Natural killer cell (primary cell): ENCODE results near the gene TRIP10. TPM values are rescaled to one million over a fixed set of nuclear protein-coding genes. Genes with fewer than 3 reads are reported as not detected.
A peak's percentile ranks its signal among the peaks of the same experiment; 100 is the strongest.
"Not testable (repeated sequence)": the region's sequence is repeated elsewhere in the genome, so short reads cannot be mapped to it uniquely, and the experiment has no call there.

Experiments
- ATAC-seq, 3 donors: fragments of 150-1000 bp in 2 of 3; fragments of 200-7000 bp in 1 of 3; cut with Tn5 transposase; 1 replicate in 1 of 3; 2 replicates in 2 of 3; pipeline ENCODE4 v1.10.0; 2021; ENCODE audit warnings: mild to moderate bottlenecking in 2 of 3, moderate library complexity in 2 of 3
- DNase-seq, 2 donors: peaks; one replicate each; pipeline versions ENCODE4 v3.0.0 to v3.0.0-alpha.2; 2013 to 2021; ENCODE audit warnings: mixed read lengths in 1 of 2
- H3K27ac ChIP-seq: one replicate; pipeline ENCODE4 v1.5.1; 2013; ENCODE audit warnings: mild to moderate bottlenecking, low read length
- H3K27me3 ChIP-seq: one replicate; pipeline ENCODE4 v1.6.1; 2013; ENCODE audit warnings: low read length; ENCODE audit not compliant: control insufficient read depth, insufficient read depth
- H3K36me3 ChIP-seq: one replicate; pipeline ENCODE4 v1.6.1; 2013; ENCODE audit warnings: low read length; ENCODE audit not compliant: control insufficient read depth, insufficient read depth
- H3K4me1 ChIP-seq: one replicate; pipeline ENCODE4 v1.6.1; 2013; ENCODE audit warnings: low read length; ENCODE audit not compliant: control insufficient read depth, insufficient read depth
- H3K4me3 ChIP-seq: one replicate; pipeline ENCODE4 v1.5.1; 2013; ENCODE audit warnings: low read length
- H3K9me3 ChIP-seq: one replicate; pipeline ENCODE4 v1.6.1; 2013; ENCODE audit warnings: low read length; ENCODE audit not compliant: control insufficient read depth, insufficient read depth
- H3K27ac Mint-ChIP-seq, 2 donors: one replicate each; pipeline ENCODE4 v1.8.0; 2022; ENCODE audit warnings: mild to moderate bottlenecking in 2 of 2, mixed read lengths in 2 of 2, moderate library complexity in 1 of 2
- H3K27me3 Mint-ChIP-seq, 2 donors: one replicate each; pipeline ENCODE4 v1.8.0; 2022; ENCODE audit warnings: low read depth in 2 of 2, mixed read lengths in 2 of 2
- H3K36me3 Mint-ChIP-seq: one replicate; pipeline ENCODE4 v1.8.0; 2022; ENCODE audit warnings: mixed read lengths
- H3K4me1 Mint-ChIP-seq, 2 donors: one replicate each; pipeline ENCODE4 v1.8.0; 2022; ENCODE audit warnings: mixed read lengths in 2 of 2
- H3K4me3 Mint-ChIP-seq: one replicate; pipeline ENCODE4 v1.8.0; 2022; ENCODE audit warnings: mild to moderate bottlenecking, moderate library complexity, mixed read lengths
- H3K9me3 Mint-ChIP-seq, 2 donors: one replicate each; pipeline ENCODE4 v1.8.0; 2022; ENCODE audit warnings: mixed read lengths in 2 of 2
- CTCF ChIP-seq: fragments of 200-600 bp; IDR thresholded peaks from one replicate; pipeline ENCODE4 v1.8.0; 2022; ENCODE audit warnings: antibody characterized with exemption
- WGBS: methylation state at CpG from one replicate; pipeline ENCODE4 v1.1.7; 2013; ENCODE audit warnings: missing lambda C conversion rate; ENCODE audit not compliant: insufficient coverage; 5-methylcytosine and 5-hydroxymethylcytosine counted together
- intact Hi-C: fragments of 100-400 bp; cut with micrococcal nuclease; formaldehyde crosslinking; loops from one replicate; pipeline ENCODE4 v1.14.2; 2022
- total RNA-seq, 4 donors: library from RNA; stranded (reverse); fragments of 120-200 nt in 1 of 4; gene quantifications; one replicate each; pipeline versions ENCODE4 v1.2.3 to v1.2.4, GENCODE V29; 2013 to 2022

The TRIP10 gene
- total RNA-seq, 3 donors from 2014 or later (not counting 1 experiment from before 2014, with no cell fraction given), result 1.0 to 5.2 (median 3.3) TPM

- DNase-seq (no peak), ATAC-seq (no peak)
- peaks cover 53% of the 10 kb centered on the region for H3K4me1 ChIP-seq
- H3K9me3 ChIP-seq, result no peaks in the 10 kb centered on the region
- 78% methylated on average over 10 of the region's 11 CpGs for WGBS
- peak overlapping the region; percentile 85 for H3K4me3 Mint-ChIP-seq
- H3K9me3 Mint-ChIP-seq, result peaks cover 3 to 11% of the 10 kb centered on the region in 2 donors
- H3K4me3 ChIP-seq, result no peak overlapping the region
- peak overlapping the region; percentile 85 to 97 for H3K27ac Mint-ChIP-seq
- intact Hi-C loops, result no loop called here
- H3K27me3 ChIP-seq, result no peaks in the 10 kb centered on the region
- peaks cover 11% of the 10 kb centered on the region for H3K36me3 ChIP-seq
- peaks cover 8% of the 10 kb centered on the region for H3K36me3 Mint-ChIP-seq
- no peaks in the 10 kb centered on the region for H3K27me3 Mint-ChIP-seq
- peaks cover 48 to 71% of the 10 kb centered on the region in 2 donors for H3K4me1 Mint-ChIP-seq
- H3K27ac ChIP-seq, result peak overlapping the region; percentile 37
- no peak for TF ChIP-seq CTCF
Observed at GRCh38 chr19:6774821-6775707, 35.6 kb downstream of the TRIP10 start.

GRCh38 chr19:6776045-6776444 lies 36.6 kb downstream of the TRIP10 start:
- peak overlapping the region; percentile 85 to 97 for H3K27ac Mint-ChIP-seq
- peak overlapping the region; percentile 32 for H3K4me3 Mint-ChIP-seq

GRCh38 chr19:6776999-6777398 lies 37.5 kb downstream of the TRIP10 start:
- H3K27me3 Mint-ChIP-seq, result no peaks in the 10 kb centered on the region
- H3K4me3 Mint-ChIP-seq, result peak overlapping the region; percentile 40
- H3K27ac Mint-ChIP-seq, result peak overlapping the region; percentile 85 to 97
- Histone ChIP-seq H3K4me3 (no peak overlapping the region), H3K9me3 (no peaks in the 10 kb centered on the region), H3K4me1 (peaks cover 51% of the 10 kb centered on the region), H3K27me3 (no peaks in the 10 kb centered on the region), H3K27ac (no peak overlapping the region), H3K36me3 (peaks cover 11% of the 10 kb centered on the region)
- no peak for TF ChIP-seq CTCF
- peaks cover 8% of the 10 kb centered on the region for H3K36me3 Mint-ChIP-seq
- WGBS, result 100% methylated on average over 4 of the region's 4 CpGs
- intact Hi-C loops, result no loop called here
- H3K4me1 Mint-ChIP-seq, result peaks cover 47 to 73% of the 10 kb centered on the region in 2 donors
- ATAC-seq (no peak), DNase-seq (no peak)
- peaks cover 0 to 11% of the 10 kb centered on the region in 2 donors for H3K9me3 Mint-ChIP-seq

More at GRCh38 chr19:6776045-6776444, 36.6 kb downstream of the TRIP10 start:
- H3K9me3 ChIP-seq, ATAC-seq, H3K36me3 Mint-ChIP-seq, H3K27ac ChIP-seq, H3K4me3 ChIP-seq, DNase-seq, H3K27me3 ChIP-seq, H3K27me3 Mint-ChIP-seq, intact Hi-C loops: not testable (repeated sequence)
- peaks cover 3 to 11% of the 10 kb centered on the region in 2 donors for H3K9me3 Mint-ChIP-seq
- H3K4me1 Mint-ChIP-seq, result peaks cover 53 to 74% of the 10 kb centered on the region in 2 donors
- H3K36me3 ChIP-seq, result peaks cover 11% of the 10 kb centered on the region
- H3K4me1 ChIP-seq, result peaks cover 53% of the 10 kb centered on the region

GRCh38 chr19:6777434-6777833 lies 38.0 kb downstream of the TRIP10 start:
- no peak overlapping the region for H3K27ac ChIP-seq
- no peak overlapping the region for H3K4me3 ChIP-seq
- intact Hi-C loops, result no loop called here
- Mint-ChIP-seq H3K27ac (peak overlapping the region; percentile 85 to 97), H3K27me3 (no peaks in the 10 kb centered on the region), H3K36me3 (peaks cover 8% of the 10 kb centered on the region), H3K4me1 (peaks cover 43 to 69% of the 10 kb centered on the region in 2 donors), H3K4me3 (peak overlapping the region; percentile 17), H3K9me3 (peaks cover 0 to 11% of the 10 kb centered on the region in 2 donors)
- TF ChIP-seq CTCF, result no peak
- WGBS, result 93% methylated on average over 1 of the region's 2 CpGs
- H3K27me3 ChIP-seq, result no peaks in the 10 kb centered on the region
- DNase-seq, result no peak
- no peaks in the 10 kb centered on the region for H3K9me3 ChIP-seq
- no peak for ATAC-seq
- H3K36me3 ChIP-seq, result peaks cover 11% of the 10 kb centered on the region
- peaks cover 46% of the 10 kb centered on the region for H3K4me1 ChIP-seq
